NCI-H345 (cell line): ENCODE measurements around the gene TTC7B.

ENCODE experiments used
- DNase-seq: peaks from one replicate; lab custom pipeline; 2025; lab: John Stamatoyannopoulos, UW

The TTC7B gene

GRCh38 chr14:90558041-90558982 lies 257.9 kb downstream of the TTC7B start:
- DNase-seq: no peak

- DNase-seq: no peak
Measured at GRCh38 chr14:90557516-90557915, 258.7 kb downstream of the TTC7B start.

- DNase-seq: no peak
Measured at GRCh38 chr14:90556666-90557450, 259.4 kb downstream of the TTC7B start.

GRCh38 chr14:90556012-90556477 lies 260.2 kb downstream of the TTC7B start:
- DNase-seq: no peak

GRCh38 chr14:90555126-90556011 lies 260.9 kb downstream of the TTC7B start:
- no peak for DNase-seq

- peak; percentile 75 for DNase-seq
Measured at GRCh38 chr14:90554341-90554740, 261.9 kb downstream of the TTC7B start.

GRCh38 chr14:90553921-90554336 lies 262.3 kb downstream of the TTC7B start:
- peak; percentile 23 for DNase-seq

- DNase-seq: no peak
Measured at GRCh38 chr14:90553298-90553920, 262.8 kb downstream of the TTC7B start.

GRCh38 chr14:90552465-90553297 lies 263.5 kb downstream of the TTC7B start:
- no peak for DNase-seq

- no peak for DNase-seq
Measured at GRCh38 chr14:90551733-90552464, 264.3 kb downstream of the TTC7B start.

GRCh38 chr14:90551070-90551704 lies 265.0 kb downstream of the TTC7B start:
- no peak for DNase-seq

- no peak for DNase-seq
Measured at GRCh38 chr14:90549794-90550641, 266.2 kb downstream of the TTC7B start.

GRCh38 chr14:90548455-90548854 lies 267.8 kb downstream of the TTC7B start:
- no peak for DNase-seq

- DNase-seq: peak; percentile 25
Measured at GRCh38 chr14:90547968-90548367, 268.3 kb downstream of the TTC7B start.

GRCh38 chr14:90547250-90547649 lies 269.0 kb downstream of the TTC7B start:
- DNase-seq: no peak

- DNase-seq: no peak
Measured at GRCh38 chr14:90546767-90547166, 269.5 kb downstream of the TTC7B start.

- no peak for DNase-seq
Measured at GRCh38 chr14:90545966-90546751, 270.1 kb downstream of the TTC7B start.
